Measurements from ENCODE around the gene SLC9A3.

GRCh38 chr5:569358-569867, 45.2 kb upstream of the SLC9A3 start:
- no peak for TF ChIP-seq CTCF (IDR thresholded peaks at IDR 0.05 in 4 of 5, conservative IDR thresholded peaks at IDR 0.05 in 1 of 5)
- no peak for TF ChIP-seq POLR2A (IDR thresholded peaks at IDR 0.05)

Data from gastrocnemius medialis (tissue), 4 donors.